ENCODE results near the gene ILF3.

The ILF3 gene

DNA sequence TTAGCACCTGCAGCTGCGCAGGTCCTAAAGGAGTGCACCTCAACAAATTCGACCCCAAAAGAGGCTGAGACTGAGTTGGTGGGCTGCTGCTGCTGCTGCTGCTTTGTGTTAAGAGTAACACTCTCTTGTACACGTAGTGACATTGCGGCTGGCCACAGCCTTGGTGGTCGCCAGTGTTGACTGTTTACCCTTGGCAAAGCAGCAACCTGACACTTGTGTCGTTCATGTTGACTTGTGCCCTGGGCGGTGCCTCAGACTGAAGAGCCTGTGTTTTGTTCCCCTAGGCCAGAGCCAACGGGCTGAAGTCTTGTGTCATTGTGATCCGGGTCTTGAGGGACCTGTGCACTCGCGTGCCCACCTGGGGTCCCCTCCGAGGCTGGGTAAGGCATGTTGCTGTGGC, 24.7 kb downstream of the ILF3 start:
- no peak for DNase-seq

DNA sequence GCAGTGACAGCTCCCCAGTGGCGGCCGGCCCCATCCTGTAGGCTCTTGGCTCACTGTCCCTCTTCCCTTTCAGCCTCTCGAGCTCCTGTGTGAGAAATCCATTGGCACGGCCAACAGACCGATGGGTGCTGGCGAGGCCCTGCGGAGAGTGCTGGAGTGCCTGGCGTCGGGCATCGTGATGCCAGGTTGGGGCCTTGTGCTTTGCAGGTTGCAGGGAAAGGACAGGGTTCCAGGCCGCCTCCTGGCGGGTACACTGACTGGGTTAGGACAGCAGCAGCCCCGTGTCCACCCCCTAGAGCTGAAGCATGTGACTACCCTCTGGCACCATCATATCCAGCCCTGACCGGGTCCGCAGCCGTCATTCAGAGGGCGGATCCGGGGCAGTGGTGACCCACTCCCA, 25.6 kb downstream of the ILF3 start:
- DNase-seq: no peak

DNA sequence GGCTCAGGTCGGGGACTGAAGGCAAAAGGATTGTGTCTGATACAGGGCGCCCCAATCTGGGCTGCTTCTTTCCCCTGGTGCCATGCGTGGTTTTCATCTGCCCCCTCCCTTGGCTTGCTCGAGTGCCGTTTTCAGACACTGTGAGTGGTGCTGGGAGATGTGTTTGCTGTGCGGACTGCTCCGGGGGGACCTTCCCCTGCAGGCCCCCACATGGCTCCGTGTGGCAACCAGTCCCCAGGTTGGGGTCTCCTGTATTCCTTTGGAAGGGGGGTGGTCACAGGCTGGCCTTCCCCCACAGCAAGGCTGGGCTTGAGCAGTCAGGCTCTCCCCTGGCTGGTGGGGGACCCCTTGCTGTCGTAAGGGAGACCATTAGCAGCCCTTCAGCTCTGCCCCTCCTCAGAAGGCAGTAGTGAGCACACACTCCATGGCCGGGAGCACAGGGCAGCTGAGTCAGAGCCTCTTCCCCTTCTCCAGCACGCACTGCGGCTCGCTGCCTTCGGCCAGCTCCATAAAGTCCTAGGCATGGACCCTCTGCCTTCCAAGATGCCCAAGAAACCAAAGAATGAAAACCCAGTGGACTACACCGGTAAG, 26.5 kb downstream of the ILF3 start:
- no peak for DNase-seq

DNA sequence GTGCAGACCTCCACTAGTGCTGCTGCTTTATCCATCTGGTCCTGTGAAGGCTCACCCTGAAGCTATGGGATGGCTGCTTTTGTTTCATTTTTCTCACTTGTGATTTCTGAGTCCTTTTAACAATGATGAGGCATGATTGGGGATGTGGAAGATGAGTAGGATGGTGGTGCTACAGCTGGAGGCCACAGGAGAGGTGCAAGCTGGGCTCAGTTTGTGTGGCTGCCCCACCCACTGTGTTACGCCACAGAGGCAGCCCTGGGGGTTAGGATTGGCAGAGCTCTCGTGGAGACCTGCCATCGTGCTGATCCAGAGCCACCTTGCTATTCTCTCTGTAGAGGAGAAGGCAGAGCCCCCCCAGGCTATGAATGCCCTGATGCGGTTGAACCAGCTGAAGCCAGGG, 27.5 kb downstream of the ILF3 start:
- no peak for DNase-seq

DNA sequence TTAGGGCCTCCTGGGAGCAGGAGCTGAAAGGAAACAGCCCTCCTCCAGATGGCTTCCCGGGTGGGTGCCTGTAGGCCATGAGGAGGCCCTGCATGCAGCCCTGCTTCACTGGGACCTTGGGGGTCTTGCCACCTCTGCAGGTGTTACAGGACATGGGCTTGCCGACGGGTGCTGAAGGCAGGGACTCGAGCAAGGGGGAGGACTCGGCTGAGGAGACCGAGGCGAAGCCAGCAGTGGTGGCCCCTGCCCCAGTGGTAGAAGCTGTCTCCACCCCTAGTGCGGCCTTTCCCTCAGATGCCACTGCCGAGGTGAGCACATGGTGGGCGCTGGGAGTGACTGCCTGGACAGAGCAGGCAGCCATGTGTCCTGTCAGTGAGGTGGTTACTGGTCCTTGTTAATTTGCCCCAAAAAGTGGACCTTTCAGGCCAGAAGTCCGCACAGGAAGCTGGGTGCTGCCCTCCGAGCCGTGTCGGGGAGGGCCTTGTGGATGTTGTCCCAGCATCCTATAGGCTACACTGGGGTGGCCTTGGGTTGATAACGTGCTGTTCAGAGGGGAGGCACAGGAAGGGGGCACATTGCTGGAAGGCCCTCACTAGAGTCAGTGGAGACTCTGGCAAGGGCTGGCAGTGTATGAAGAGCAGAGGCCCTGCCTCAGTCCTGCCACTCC, 28.4 kb downstream of the ILF3 start:
- DNase-seq: no peak

DNA sequence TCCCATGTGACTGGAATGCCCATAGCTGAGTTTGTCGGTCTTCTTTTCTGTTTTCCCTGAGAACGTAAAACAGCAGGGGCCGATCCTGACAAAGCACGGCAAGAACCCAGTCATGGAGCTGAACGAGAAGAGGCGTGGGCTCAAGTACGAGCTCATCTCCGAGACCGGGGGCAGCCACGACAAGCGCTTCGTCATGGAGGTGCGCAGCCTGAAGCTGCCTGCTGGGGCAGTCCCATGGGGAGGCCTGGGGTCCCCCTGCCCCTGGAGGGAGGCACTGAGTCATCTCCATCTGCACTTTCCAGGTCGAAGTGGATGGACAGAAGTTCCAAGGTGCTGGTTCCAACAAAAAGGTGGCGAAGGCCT, 28.9 kb downstream of the ILF3 start:
- no peak for DNase-seq

DNA sequence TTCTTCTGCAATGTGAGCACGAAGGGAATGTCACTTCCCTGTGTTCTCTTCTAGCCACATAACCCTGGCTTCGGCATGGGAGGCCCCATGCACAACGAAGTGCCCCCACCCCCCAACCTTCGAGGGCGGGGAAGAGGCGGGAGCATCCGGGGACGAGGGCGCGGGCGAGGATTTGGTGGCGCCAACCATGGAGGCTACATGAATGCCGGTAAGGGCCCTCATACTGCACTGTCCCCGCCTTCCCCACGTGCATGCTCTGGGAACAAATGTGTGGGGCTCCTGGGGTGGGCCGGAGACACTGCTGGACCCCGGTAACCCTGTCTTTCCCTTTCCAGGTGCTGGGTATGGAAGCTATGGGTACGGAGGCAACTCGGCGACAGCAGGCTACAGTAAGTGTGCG, 29.4 kb downstream of the ILF3 start:
- DNase-seq: no peak

DNA sequence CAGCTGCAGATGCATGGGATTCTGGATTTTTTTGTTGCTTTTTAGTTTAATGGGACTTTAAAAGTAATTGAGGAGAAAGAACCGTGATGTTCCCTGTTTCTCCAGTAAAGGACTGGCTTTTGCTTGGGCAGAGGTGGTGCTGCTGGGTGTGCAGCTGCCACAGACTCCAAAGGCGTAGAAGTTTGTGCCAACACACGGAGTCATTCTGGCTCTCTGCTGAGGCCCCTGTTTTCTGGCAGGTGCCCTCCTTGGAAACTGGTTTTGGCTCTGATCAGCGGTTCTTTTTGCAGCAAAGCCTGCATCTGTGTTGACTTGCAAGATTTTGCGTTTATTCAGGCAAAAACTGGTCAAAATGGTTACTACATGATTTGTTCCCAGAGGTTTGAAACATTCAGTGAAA, 31.1 kb downstream of the ILF3 start:
- no peak for DNase-seq

DNA sequence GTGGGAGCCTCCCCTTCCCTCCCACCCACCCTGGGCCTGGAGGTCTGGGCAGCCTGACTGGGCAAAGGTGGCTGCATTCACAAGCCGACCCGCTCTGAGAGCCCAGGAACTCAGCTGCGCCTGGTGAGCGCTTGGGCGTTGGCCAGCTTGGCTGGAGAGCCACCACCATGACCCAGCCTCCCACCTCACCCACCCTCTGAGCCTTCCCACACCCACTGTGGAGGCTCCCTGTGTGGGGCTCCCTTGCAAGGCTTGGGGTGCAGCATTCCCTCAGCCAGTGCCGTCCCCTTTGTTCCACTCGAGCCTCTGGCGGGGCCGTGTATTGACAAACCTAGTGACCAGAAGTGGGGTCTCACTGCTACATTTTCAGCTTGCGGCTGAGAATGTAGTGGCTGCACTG, 32.0 kb downstream of the ILF3 start:
- no peak for DNase-seq

DNA sequence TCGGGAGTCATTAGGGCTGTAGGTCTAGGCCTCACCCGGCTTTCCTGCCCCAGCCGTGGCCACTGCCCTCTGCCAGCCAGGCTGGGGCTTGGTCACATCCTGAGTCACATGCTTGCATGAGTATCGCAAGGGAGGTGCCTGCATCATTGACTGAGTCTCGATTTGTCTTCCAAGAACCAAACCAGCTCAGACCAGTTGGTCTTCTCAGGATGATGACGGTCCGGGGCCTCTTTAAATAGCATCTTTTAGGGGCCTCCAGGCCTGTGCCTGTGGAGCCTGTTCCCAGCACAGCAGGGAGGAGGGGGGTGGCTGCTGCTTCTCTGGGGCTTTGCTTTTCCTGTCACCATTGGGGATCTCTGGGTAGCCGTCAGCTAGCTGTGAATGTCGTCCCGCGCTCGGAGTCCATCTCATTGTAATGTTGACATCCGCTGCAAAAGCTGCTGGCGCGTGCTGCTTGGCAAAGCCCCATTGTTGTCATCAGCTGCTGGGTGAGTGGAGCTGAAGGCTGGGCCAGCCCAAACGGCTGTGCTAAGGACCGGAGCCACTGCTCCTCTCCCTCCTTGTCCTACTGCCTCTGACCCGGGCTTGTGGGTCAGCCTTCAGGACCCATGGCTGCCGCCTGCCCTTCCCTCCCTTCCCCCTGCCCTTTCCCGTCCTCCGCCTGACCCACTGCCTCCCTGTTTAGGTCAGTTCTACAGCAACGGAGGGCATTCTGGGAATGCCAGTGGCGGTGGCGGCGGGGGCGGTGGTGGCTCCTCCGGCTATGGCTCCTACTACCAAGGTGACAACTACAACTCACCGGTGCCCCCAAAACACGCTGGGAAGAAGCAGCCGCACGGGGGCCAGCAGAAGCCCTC, 32.7 kb downstream of the ILF3 start:
- peak in 1 of 2 experiments; percentile 24 for DNase-seq

DNA sequence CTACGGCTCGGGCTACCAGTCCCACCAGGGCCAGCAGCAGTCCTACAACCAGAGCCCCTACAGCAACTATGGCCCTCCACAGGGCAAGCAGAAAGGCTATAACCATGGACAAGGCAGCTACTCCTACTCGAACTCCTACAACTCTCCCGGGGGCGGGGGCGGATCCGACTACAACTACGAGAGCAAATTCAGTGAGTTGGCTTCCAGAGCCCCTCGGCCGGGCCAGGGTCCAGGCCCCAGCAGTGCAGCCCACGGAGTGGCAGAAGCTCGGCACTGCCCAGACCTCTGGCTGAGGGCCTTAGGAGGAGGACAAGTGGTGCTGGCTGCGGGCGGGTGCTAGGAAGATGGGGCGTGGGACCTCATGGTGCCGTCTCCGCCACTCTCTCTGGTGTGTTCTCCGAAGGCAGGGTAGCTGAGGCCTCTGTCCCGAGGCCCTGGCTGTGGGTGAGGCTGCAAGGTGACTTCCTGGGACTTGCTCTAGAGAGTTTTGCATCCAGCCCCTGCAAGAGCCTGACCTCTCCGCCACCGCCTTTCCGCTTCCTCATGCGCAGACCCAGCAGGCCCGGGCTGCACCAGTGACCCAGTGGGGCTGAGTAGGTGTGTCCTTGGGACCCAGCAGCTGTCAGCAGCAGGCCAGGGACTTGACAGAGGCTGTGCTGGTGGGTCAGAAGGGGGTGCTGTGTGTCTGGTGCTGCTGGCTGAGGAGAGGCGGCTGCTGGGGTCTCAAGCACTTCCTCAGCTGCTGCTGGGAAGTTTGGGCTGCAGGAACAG, 33.6 kb downstream of the ILF3 start:
- DNase-seq: no peak

DNA sequence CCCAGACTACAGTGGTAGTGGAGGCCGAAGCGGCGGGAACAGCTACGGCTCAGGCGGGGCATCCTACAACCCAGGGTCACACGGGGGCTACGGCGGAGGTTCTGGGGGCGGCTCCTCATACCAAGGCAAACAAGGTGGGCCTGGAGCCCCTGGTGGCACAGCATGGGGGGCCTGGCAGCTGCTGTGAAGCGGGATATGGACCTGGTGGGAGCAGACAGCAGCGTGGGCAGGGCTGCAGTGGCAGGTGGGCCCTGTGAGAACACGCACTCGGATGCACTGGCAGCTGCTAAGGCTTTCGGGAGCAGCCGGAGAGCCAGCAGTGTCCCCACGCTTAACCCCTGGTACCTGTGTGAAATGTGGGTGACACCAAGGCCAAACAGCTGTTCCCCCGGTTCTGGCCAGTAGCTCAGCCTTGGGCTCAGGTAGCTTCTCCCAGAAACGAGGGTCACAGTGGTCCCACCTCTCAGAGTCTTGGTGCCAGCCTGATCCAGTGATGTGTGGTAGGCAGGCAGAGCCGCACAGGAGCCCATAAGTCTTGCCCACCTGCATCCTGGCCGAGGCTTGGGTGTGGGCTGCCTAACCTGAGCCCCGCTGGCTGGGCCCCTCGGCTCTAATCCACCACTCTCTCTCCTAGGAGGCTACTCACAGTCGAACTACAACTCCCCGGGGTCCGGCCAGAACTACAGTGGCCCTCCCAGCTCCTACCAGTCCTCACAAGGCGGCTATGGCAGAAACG, 34.6 kb downstream of the ILF3 start:
- no peak for DNase-seq

DNA sequence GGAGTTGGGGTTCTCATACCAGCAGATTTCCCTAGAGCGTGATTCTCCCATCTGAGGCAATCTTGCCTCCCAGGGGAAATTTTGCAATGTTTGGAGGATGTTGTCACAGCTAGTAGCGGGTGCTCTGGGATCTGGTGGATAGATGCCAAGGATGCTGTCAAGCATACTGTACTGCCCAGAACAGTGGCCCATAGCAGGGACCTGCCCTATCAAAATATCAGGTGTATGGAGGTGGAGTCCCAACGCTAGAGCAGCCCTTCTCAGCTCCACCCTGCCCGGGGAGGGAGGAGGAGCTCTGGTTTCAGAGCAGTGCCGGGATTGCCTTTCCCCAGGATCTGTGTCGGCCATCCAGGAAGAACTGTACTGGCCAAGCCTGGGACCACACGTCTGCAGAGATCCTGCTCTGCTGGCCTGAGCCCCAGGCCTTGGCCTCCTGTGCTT, 36.2 kb downstream of the ILF3 start:
- no peak for DNase-seq

DNA sequence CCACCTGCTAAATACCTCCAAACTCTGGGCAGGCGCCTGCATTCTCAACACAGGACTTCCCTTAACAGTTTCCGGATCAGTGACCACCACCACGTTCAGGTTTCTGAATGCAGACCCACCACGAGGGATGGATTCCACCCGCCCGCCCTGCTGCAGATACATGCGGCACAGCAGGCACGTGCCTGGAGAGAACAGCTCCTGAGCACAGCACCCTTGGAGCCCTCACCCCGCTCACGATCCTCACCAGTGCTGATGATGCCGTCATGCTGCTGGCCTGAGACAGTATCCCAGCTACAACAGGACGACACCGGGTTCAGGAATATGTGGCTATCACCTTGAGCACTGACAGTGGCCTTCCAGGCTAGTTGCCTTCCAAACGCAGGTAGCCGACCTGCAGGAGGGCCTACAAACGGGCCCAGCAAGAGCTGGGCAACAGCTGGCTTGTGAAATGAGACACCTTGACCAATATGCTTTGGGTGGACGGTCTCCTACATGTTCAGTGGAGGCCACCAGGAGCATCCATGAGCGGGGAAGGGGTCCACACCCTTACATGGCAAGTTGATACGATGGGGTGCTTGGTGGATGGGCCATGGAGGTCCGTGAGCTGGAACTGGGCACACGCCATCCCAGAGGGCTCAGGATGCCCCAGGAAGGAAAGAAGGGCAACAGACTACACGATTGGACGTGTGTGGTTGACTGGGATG, 37.2 kb downstream of the ILF3 start:
- no peak for DNase-seq

DNA sequence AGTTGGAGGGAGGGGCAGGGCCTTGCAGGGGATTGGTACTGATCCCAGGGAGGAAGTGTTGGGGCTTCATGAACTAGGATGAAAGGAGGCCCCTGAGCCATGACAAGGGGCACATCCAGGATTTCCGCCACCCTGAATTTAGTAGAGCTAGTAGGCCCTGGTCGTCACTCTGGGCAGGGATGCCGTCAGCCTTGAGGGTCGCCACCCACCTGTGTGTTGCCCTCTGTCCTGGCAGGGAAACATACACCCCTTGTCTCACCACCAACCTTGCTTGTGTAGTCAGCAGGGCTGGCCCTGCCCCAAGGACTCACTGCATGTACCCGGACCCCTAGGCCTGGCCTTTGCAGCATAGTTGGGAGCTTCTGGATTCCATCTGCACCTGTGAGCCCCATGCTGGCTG, 37.7 kb downstream of the ILF3 start:
- DNase-seq: no peak

DNA sequence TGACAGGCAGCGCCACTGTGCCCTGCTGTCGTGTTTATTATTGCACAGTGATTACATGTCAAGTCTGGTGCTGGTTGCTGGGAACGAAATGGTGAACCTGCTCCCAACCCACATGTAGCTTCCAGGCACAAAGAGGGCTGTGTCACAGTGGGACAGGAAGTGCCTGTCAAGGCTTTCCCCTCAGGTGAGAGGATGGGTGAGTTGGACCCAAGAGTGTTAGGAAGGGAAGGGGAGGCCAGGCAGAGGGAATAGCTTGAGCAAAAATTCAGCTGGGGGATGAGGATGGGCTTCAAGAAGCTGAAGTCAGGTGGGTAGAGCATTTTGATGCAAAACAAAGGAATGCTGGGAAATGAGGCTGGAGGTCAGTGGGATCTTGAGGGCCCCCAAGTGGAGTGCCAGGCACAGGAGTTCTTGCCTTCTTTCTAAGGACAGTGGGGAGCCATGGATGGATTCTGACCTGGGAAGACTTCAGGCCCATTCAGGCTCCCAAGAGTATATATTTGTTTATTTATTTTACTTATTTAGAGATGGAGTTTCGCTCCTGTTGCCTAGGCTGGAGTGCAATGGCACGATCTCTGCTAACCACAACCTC, 38.6 kb downstream of the ILF3 start:
- no peak for DNase-seq

DNA sequence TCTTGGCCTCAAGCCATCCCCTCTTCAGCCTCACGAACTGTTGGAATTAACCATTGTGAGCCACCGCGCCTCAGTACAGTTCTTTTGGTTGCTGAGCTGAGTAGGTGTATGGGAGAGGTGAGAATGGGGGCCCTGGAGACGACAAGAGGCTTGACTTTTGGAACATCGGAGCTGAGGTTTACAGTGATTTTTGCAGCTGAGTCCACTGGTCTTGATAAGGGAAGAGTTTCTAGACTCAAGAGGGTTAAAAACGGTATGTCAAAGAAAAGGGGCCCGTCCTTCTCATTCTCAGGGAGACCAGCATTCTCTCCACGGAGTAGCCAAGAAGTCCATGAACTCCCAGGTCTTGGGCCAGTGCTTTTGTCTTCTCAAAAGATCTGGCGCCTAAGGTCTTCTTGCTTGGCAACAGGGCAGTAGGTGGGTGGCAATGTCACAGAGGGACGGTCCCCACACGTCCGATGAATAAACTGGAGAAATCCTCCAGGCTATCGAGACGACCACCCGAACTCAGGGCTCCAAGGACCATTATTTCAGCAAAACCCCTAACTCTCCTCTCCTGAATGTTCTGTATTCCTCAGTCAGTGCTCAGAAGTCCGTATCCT, 40.7 kb downstream of the ILF3 start:
- no peak for DNase-seq

DNA sequence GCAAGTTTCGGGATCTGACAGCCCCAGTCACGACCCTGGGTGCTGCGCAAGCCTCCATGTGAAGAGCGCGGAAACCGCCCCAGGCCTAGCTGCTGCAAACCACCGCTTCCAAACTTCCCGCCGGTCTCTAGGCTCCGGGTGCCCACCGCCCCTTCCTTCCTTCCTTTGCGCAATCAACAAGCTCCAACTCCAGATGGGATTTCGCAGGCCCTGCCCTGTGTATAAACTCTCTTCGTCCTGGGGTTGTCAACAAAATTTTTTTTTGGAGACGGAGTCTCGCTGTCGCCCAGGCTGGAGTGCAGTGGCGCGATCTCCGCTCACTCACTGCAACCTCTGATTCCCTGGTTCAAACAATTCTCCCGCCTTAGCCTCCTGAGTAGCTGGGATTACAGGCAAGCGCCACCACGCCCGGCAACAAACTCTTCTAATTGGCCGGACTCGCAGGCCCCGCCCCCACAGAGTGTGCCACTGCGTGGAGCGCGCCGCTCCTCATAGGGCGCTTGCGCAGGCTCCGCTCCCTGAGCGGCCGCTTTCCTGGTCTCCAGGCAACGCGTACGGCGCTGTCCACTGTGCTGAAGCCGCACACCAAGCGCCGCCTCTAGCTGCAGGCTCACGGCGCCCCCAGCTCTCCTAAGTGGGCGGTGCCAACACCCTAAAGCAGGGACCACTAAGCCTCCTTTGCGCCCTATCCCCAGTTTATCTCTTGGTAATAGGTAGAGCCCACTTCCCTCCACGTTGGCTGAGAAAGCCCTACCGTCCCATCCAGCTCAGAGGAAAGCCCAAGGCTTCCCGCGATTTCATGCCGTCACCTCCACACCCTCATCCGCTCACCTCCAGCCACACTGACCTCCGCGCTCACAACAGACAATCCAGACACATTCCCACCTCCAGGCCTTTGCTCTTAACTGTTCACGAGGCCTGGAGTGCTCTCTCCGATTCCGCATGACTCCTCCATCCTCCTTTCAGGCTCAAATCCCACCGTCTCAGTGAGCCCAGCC, 41.6 kb downstream of the ILF3 start:
- DNase-seq: peak; percentile 92 to 95

DNA sequence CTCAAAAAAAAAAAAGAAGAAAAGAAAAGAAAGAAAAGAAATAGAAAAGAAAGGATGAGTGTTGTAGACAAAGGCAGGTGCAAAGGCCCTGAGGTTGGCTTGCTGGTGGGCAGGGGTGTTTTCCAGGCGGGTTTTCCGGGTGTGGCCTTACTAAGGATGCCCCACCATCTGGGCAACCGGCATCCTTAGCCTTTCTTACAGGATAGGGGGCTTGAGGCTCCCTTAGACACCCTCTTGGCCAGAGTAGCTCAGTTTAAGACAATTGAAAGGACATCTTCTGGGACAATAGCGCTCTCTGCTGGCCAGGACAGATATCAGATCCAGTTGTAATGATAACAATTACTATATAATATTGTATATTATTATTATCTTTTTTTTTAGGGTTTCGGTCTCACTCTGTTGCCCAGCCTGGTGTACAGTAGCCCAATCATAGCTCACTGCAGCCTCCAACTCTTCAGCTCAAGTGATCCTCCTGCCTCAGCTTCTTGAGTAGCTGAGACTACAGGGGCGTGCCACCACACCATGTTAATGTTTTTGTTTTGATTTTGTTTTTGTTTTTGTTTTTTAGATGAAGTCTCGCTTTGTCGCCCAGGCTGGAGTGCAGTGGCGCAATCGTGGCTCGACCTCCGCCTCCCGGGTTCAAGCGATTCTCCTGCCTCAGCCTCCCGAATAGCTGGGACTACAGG, 45.6 kb downstream of the ILF3 start:
- peak; percentile 39 to 63 for DNase-seq

All from NCI-H2081 (cell line).